GM03348 (cell line): Measurements from ENCODE around the gene HMGCL.
A peak's percentile ranks its signal among the peaks of the same experiment; 100 is the strongest.
"Not testable (repeated sequence)": the region's sequence is repeated elsewhere in the genome, so short reads cannot be mapped to it uniquely, and the experiment has no call there.

Source experiments
- DNase-seq: peaks from one replicate; pipeline ENCODE4 v3.0.0; 2012; ENCODE audit warnings: low spot score

The HMGCL gene

DNA sequence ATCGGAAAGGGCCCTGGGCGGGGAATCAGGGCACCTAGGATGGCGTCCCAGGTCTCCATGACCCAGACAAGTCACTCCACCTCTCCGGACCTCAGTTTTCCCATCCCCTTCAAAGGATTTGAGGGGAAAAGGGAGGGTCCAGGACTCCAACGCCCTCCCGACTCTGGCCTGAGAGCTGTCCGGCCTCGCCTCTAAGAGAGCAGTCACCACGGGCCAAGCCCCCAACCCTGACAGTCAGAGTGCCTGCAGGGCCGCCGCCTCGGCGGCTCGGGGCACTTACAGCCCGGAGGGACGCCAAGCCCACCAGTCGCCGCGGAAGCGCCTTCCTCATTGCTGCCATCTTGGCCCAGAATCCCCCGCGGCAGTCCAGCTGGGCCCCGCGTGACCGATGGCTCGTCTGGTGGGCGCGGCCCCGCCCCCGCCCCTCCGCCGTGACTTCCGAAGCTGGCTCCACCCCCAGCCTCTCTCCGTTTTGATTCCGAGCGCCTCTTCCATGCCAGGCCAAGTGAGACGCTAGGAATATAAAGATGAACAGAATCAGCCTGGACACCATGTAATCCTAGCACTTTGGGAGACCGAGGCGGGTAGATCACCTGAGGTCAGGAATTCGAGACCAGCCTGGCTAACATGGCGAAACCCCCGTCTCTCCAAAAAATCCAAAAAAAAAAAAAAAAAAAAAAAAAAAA lies at the start of gene HMGCL:
Gene HMGCL (minus strand): TSS at position 354 of the 686 bp plus-strand sequence. CDS start 14 bp downstream, at position 340.
- peak; percentile 96 for DNase-seq

DNA sequence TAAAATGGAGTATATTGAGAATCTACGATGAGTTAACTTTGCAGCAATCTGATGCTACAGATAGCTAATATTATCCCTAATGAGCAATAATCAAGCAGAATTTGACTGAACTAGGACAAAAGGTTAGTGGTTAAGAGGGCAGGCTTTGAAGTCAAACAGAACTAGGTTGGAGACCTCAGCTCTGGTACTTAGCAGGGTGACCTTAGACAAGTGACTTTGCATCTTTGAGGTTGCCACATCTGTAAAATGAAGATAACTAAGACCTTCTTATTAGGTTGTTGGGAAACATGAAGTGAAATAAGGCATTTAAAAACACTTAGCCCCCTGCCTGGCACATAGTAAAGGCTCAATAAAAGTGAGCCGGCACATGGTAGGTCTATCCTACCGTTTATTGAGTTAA lies 47.2 kb upstream of the HMGCL start:
- no peak for DNase-seq

DNA sequence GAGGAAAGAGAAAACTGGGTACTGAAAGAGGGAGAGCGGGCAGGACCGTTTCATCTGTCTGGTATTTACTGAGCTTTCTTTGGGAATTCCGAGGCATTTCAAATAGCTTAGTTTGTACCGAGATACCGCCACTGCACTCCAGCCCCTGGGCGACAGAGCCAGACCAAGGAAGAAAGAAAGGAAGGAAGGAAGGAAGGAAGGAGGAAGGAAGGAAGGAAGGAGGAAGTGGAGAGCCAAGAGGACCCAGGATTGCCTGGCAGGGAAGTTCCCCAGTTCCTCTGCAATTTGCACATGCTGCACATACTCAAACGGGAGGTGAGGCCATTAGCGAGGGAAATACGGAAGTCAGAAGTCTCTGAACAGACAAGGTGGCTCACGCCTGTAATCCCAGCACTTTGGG lies 43.8 kb upstream of the HMGCL start:
- no peak for DNase-seq

DNA sequence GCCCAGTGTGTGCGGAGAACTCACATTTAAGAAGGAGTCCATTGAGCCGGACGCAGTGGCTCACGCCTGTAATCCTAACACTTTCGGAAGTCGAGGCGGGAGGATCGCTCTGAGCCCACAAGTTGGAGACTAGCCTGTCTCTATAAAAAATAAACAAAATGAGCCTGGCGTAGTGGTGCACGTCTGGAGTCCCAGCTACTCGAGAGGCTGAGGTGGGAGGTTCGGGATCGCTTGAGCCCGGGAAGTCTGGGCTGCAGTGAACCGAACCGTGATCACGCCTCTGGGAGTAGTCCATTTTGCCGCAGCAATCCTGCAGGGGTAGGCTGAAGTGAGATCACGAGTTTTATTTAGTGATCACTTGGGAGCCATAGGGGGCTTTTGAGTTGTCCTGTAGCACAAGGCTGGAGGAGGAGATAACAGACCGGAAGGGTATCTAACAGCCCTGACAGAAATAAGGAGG lies 43.4 kb upstream of the HMGCL start:
- DNase-seq: peak; percentile 62

DNA sequence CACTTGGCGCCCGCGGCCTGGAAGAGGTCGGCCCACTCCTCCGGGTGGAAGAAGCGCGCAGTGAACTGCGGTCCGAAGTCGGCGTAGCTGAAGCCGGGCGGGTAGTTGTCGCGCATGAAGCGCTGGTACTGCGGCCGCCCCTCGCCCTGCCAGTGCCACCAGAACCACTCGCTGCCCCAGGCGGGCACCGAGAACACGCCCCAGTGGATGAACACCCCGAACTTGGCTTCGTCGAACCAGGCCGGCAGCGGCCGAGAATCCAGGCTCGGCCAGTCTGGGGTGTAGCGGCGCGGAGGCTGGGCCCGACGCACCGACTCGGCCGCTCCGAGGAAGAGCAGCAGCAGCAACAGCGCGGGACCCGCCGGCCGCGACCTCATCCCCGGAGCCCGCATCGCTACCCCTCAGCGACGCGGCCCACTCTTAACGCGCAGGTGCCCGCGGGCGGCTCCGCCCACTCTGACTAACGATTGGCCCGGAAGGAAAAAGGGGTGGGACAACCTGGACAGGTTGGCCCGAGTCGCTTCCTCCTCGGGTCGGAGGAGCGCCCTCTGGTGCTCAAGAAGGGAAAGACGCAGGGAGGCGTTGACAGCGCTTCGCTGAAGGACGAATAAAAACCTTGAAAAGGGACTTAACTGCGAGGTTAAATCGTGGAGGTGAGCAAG lies 42.8 kb upstream of the HMGCL start, which contains the start of gene FUCA1:
Gene FUCA1 (minus strand): TSS at position 396 of the 662 bp plus-strand sequence. CDS start 4 bp downstream, at position 392.
- DNase-seq: peak; percentile 95

DNA sequence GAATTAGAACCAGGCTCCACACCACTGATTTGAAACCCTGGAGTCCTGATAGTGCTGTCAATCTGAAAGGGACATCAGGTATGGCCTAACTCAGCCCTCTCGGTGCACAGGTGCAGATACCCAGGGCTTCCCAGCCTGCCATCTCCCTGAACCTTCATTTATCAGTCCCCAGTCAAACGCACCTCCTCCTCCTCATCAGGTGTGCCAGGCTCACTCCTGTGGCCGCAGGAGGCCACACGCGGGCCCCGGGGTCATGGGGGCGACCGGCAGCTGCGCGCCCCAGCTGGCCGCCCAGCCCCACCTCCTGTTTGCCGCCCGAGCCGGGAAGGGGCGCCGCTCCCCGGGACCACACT lies 42.3 kb upstream of the HMGCL start:
- no peak for DNase-seq

DNA sequence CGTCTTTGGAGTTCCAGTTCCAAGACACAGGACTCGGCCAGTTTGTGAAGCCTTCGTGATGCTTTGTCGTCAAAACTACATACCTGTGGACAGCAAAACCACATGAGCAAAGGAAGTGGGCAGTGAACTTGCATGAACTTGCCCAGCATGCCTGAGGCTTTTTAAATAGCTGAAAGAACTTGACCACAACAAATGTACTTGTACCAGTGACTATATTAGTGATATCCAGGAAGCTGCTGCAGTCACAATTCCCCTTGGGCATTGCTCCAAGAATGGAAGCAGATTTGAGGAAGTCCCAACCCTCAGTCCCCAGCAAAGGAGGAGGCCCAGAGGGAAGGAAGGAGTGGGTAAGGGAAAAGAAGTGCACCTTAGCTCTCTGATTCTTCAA lies 40.3 kb upstream of the HMGCL start:
- DNase-seq: no peak

DNA sequence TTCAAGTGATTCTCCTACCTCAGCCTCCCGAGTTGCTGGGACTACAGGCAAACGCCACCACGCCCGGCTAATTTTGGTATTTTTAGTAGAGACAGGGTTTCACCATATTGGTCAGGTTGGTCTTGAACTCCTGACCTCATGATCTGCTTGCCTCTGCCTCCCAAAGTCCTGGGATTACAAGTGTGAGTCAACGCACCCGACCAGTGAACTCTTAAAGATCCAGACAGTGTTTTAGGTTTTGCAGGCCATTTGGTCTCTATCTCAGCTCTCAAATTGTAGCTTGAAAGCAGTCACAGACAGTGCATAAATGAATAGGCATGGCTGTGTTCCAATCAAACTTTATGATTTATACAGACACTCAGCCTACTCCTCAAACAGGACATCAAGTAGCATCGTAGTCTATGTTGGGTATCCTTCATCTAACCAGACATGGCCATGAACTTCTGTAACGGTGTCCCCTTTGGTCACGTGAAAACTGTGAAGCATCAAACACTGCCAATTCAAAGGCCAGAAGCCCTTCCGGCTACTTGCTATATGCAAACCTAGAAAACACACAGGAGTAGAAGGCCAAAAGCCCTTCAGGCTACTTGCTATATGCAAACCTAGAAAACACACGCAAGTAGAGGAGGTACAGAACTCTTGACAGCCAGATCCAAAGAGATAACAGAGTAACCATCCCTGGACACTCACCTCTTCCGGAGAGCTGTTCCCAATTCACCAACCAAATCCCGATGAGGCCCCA lies 39.7 kb upstream of the HMGCL start:
- DNase-seq: no peak

DNA sequence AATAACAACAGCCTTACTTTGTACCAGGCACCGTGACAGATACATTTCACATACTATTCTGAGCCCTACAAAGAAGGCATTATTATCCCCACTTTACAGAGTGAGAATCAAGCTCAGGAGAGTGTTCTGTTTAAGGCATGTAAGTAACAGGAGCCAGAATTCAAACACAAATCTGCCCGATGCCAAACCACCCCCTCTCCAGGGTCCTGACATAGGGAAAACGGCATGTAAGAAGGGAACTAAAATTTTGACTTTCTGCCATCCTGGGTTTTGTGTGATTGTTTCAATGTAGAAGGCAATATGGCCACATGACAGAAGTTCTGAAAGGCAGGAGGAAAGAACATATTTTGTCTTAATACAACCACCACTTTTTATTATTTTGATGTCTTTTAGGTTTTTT lies 37.4 kb upstream of the HMGCL start:
- DNase-seq: no peak

DNA sequence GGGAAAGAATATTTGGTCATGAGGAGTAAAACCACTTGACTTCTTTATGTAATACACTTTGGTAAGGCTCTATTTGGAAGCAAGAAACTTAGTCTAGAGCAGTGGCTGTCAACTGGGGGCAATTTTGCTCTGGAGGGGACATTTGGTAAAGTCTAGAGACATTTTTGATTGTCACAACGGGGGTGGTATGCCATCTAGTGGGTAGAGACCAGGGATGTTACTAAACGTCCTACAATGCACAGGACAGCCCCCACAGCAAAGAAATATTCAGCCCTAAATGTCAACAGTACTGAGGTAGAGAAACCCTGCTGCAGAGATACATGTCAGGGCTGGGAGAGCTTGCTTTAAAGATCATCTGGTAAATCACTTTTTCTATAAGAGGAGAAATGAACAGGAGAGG lies 29.3 kb upstream of the HMGCL start:
- no peak for DNase-seq

DNA sequence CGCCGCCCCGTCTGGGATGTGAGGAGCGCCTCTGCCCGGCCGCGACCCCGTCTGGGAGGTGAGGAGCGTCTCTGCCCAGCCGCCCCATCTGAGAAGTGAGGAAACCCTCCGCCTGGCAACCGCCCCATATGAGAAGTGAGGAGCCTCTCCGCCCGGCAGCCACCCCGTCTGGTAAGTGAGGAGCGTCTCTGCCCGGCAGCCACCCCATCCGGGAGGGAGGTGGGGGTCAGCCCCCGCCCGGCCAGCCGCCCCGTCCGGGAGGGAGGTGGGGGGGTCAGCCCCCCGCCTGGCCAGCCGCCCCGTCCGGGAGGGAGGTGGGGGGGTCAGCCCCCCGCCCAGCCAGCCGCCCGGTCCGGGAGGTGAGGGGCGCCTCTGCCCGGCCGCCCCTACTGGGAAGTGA lies 27.9 kb upstream of the HMGCL start:
- DNase-seq: not testable (repeated sequence)

DNA sequence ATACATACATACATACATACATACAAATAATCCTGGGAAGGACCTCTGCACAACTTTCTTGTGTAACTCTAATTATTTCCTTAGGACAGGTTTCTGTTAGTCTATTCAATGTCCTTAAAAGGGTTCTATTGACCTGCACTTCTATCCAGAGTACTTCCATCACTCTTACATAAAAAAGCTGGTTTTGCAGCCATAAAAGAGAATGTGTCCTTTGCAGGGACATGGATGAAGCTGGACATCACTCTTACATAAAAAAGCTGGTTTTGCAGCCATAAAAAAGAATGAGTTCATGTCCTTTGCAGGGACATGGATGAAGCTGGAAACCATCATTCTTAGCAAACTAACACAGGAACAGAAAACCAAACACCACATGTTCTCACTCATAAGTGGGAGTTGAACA lies 26.2 kb upstream of the HMGCL start:
- not testable (repeated sequence) for DNase-seq

DNA sequence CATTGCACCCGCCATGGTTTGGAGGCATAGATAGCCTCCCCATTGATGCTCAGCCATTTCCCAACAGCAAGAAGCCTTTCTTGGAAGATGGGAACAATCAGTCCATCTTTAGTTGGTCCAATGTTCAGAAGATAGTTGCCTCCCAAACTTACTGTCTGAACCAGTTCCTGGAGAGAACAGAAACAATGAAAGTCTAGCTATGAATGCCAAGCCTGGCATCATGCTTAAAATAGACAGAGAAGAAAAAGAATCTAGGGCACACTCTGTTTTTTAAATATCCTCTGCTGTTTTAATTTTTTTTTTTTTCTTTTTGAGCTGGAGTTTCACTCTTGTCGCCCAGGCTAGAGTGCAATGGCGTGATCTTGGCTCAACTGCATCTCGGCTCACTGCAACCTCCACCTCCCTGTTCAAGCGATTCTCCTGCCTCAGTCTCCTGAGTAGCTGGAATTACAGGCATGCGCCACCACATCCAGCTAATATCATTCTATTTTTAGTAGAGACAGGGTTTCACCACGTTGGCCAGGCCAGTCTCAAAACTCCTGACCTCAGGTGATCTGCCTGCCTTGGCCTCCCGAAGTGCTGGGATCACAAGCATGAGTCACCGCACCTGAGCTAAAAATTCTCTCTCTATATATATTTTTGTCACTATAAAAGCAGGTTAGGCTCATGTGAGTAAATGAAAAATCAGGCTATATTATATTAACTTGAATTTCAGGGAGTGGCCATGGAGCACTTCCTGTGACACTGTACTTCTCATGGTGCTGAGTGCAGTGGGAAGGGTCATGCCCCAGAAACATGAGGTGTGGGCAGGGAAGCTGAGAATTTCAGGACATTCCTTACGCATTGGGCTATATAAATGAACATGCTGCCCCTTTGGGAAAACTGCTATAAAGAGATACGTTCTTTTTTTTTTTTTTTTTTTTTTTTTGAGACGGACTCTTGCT lies 23.7 kb upstream of the HMGCL start:
- DNase-seq: no peak

DNA sequence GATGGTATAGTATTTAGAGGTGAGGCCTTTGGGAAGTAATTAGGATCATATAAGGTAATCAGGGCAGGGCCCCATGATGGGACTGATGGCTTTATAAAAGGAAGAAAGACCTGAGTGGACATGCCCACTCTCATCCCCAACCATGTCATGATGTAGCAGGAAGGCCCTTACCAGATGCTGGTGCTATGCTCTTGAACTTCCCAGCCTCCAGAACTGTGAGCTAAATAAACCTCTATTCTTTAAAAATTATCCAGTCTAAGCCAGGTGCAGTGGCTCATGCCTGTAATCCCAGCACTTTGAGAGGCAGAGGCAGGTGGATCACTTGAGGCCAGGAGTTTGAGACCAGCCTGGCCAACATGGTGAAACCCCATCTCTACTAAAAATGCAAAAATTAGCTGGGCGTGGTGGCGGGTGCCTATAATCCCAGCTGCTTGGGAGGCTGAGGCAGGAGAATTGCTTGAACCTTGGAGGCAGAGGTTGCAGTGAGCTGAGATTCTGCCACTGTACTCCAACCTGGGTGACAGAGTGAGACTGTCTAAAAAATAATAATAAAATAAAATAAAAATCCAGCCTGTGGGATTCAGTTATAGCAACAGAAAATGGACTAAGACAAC lies 22.4 kb upstream of the HMGCL start:
- not testable (repeated sequence) for DNase-seq

DNA sequence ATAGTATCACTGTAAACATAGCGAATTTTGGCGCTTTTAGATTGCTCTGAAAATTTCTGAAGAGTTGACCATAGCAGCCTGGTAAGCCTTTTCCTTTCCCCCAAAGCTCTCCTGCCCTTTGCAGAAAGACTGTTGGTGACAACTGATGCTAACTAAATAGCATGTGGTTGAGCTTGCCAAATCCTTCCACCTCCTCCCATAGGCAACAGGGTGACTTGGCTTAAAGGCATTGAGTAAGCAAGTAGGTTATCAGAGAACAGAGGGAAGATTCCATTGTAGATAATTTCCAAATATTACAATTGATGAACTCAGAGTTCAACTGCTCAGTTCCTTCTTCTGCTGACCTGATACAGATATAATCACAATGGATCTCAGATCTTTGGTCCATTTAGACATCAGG lies 19.9 kb upstream of the HMGCL start:
- no peak for DNase-seq

DNA sequence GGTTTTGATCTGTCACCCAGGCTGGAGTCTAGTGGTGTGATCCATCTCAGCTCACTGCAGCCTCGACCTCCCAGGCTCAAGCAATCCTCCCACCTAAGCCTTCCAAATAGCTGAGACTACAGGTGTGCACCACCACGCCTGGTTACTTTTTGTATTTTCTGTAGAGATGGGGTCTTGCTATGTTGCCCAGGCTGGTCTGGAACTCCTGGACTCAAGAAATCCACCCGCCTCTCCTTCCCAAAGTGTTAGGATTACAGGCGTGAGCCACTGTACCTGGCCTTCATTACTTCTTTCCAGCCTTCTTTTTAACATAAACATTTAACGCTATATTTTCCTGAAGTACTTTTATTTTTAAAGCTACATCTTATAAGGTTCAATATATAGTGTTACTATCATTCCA lies 18.4 kb upstream of the HMGCL start:
- no peak for DNase-seq

DNA sequence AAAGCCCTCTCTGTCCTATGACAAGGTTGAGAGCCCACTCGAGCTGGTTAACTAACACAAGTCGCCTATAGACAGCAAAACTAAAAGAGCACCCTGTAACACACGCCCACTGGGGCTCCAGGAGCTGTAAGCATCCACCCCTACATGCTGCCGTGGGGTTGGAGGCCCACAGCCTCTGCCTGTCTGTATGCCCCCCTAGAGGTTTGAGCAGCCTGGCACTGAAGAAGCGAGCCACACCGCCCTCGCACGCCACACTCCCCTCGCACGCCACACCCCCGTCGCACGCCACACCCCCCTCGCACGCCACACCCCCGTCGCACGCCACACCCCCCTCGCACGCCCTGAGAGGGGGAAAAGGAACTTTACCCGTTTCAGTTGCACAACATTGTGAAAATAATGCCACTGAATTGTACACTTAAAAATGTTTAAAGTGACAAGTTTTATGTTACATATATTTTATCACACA lies 13.2 kb upstream of the HMGCL start:
- DNase-seq: peak; percentile 84

DNA sequence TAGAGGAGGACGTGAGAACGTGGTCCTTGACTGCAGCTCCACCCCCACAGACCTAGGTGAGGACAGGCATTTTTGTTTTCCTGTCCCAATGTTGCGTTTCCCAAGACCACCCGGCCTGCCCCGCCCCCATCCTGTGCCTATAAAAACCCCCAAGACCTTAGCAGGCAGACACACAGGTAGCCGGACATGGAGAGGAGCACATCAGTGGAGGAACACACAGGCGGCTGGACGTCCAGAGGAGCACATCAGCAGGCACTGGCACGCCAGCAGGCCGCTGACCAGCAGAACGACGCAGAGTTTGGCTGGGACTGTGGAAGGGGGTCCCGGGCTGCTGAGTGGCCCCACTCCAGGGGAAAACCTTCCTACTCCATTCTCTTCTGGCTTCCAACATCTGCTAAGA lies 12.7 kb upstream of the HMGCL start:
- no peak for DNase-seq

DNA sequence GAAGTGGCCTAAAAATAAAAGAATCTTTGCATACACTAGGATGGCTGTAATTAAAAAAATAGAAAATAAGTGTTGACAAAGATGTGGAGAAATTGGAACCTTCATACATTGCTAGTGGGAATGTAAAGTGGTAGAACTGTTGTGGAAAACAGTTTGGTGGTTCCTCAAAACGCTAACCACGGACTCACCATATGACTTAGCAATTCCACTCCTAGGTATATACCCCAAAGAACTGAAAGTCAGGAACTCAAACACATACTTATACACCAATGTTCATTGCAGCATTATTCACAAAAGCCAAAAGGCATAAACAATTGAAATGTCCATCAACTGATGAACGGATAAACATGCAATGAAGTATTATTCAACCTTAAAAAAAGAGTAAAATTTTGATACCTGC lies 10.8 kb upstream of the HMGCL start:
- DNase-seq: no peak

DNA sequence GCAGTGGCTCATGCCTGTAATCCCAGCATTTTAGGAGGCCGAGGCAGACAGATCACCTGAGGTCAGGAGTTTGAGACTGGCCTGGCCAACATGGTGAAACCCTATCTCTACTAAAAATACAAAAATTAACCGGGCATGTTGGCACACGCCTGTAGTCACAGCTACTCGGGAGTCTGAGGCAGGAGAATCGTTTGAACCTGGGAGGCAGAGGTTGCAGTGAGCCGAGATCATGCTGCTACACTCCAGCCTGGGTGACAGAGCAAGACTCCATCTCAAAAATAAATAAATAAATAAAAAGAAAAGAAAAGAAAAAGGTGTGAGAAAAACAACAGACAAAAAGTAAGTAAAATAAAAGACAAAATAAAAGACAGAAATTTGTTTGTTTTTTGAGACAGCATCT lies 8.9 kb upstream of the HMGCL start:
- DNase-seq: not testable (repeated sequence)

DNA sequence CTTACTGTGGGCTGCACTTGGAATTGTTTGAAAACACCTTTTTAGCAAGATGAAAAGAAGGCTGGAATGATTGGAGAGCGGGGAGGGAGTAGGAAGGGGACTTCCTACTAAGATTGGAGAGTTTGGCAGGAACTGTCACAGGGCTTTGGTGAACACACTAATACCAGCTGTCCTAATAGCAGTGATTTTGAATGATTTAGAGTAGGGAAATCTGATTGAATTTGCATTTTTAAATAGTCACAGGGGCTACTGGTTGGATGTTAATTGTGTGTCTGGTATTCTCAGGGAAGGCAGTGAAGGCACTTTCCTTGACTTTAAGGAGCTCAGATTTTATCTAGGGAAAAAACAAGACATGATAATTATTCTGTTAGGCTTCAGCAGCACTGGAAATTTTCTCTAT lies 2.5 kb upstream of the HMGCL start:
- DNase-seq: no peak
